GM12878 (cell line): ENCODE results near the gene COL4A2.

Experiments
- GATAD2B ChIP-seq: fragments of 450-650 bp; conservative IDR thresholded peaks from 2 replicates; pipeline ENCODE4 v1.6.1; 2017; ENCODE audit warnings: low read depth, mild to moderate bottlenecking, moderate library complexity
- HDAC6 ChIP-seq: fragments of 200-600 bp; sonication (generic); IDR thresholded peaks from one replicate; pipeline ENCODE4 v1.8.0; 2017; ENCODE audit warnings: antibody characterized with exemption; ENCODE audit not compliant: unreplicated experiment
- ZBTB40 ChIP-seq: fragments of 450-650 bp; IDR thresholded peaks from 2 replicates; pipeline ENCODE4 v1.6.1; 2016; ENCODE audit warnings: mild to moderate bottlenecking, moderate library complexity, borderline replicate concordance
- TF ChIP-seq, protein P1 (sequence below): IDR thresholded peaks from 2 replicates; pipeline ENCODE4 v1.6.1; 2012; ENCODE audit warnings: low read depth, low read length, improper control_type of control experiment

- TF ChIP-seq HDAC6, result no peak
- TF ChIP-seq GATAD2B, result no peak
- TF ChIP-seq, protein P1, sequence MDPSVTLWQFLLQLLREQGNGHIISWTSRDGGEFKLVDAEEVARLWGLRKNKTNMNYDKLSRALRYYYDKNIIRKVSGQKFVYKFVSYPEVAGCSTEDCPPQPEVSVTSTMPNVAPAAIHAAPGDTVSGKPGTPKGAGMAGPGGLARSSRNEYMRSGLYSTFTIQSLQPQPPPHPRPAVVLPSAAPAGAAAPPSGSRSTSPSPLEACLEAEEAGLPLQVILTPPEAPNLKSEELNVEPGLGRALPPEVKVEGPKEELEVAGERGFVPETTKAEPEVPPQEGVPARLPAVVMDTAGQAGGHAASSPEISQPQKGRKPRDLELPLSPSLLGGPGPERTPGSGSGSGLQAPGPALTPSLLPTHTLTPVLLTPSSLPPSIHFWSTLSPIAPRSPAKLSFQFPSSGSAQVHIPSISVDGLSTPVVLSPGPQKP, result no peak
- TF ChIP-seq ZBTB40, result no peak
Measured at GRCh38 chr13:110479215-110479545, 172.1 kb downstream of the COL4A2 start.
